IMR-90 (cell line): Measurements from ENCODE around the gene RBM10. TPM values are rescaled to one million over a fixed set of nuclear protein-coding genes. Genes with fewer than 3 reads are reported as not detected.

Experiments used
- ATAC-seq: fragments of 200-7000 bp; cut with Tn5 transposase; 2 replicates; pipeline ENCODE4 v1.9.1; 2020; ENCODE audit warnings: low read depth, mild to moderate bottlenecking, moderate library complexity
- BruUV-seq: library from RNA; stranded (reverse); fragments of 400-500 nt; replicated peaks from 2 replicates; lab custom pipeline; 2021; lab: Mats Ljungman, UMichigan
- CTCF ChIA-PET: fragments of 300-600 bp; formaldehyde crosslinking; extraction: SDS; loops from one replicate; lab custom pipeline; 2021; ENCODE audit warnings: antibody characterized with exemption; lab: Yijun Ruan, JAX
- POLR2A ChIA-PET: fragments of 300-600 bp; sonication (Branson Sonifier 250); formaldehyde crosslinking; loops from one replicate; lab custom pipeline; 2022; ENCODE audit warnings: antibody characterized with exemption; ENCODE audit not compliant: unreplicated experiment; lab: Charles Lee
- DNase-seq: peaks from one replicate; pipeline ENCODE4 v3.0.0; 2013
- H2AFZ ChIP-seq: replicated peaks from 2 replicates; pipeline ENCODE3; 2013; ENCODE audit warnings: low read length, mild to moderate bottlenecking; ENCODE audit not compliant: poor library complexity
- H2AK5ac ChIP-seq: 2 replicates; pipeline ENCODE4 v1.6.1; 2013; ENCODE audit warnings: low read depth, low read length, inconsistent platforms
- H2AK9ac ChIP-seq: replicated peaks from 2 replicates; pipeline ENCODE3; 2013; ENCODE audit warnings: mild to moderate bottlenecking, low read depth, low read length, moderate library complexity; ENCODE audit not compliant: poor library complexity
- H2BK120ac ChIP-seq: 2 replicates; pipeline ENCODE4 v1.6.1; 2013; ENCODE audit warnings: low read depth, low read length, inconsistent platforms
- H2BK15ac ChIP-seq: 3 replicates; pipeline ENCODE4 v1.6.1; 2013; ENCODE audit warnings: low read depth, low read length, inconsistent platforms
- H2BK20ac ChIP-seq: 2 replicates; pipeline ENCODE4 v1.6.1; 2013; ENCODE audit warnings: low read depth, mild to moderate bottlenecking, inconsistent platforms, low read length, moderate library complexity
- H2BK5ac ChIP-seq: 2 replicates; pipeline ENCODE4 v1.6.1; 2013; ENCODE audit warnings: mild to moderate bottlenecking, low read depth, low read length, inconsistent platforms; ENCODE audit not compliant: poor library complexity, severe bottlenecking
- H3K14ac ChIP-seq: replicated peaks from 2 replicates; pipeline ENCODE4 v1.6.1; 2013; ENCODE audit warnings: low read depth, low read length, inconsistent platforms
- H3K18ac ChIP-seq: 2 replicates; pipeline ENCODE4 v1.6.1; 2013; ENCODE audit warnings: low read depth, low read length, control low read depth
- H3K23ac ChIP-seq: 2 replicates; pipeline ENCODE4 v1.6.1; 2013; ENCODE audit warnings: low read depth, low read length, inconsistent platforms
- H3K27ac ChIP-seq: 2 replicates; pipeline ENCODE4 v1.5.1; 2013; ENCODE audit warnings: mild to moderate bottlenecking, control low read depth, low read length; ENCODE audit not compliant: insufficient read depth
- H3K27me3 ChIP-seq: 2 replicates; pipeline ENCODE4 v1.6.1; 2013; ENCODE audit warnings: low read length; ENCODE audit not compliant: control insufficient read depth, insufficient read depth
- H3K36me3 ChIP-seq: 2 replicates; pipeline ENCODE4 v1.6.1; 2013; ENCODE audit warnings: low read length, mixed read lengths; ENCODE audit not compliant: control insufficient read depth, insufficient read depth
- H3K4ac ChIP-seq: 2 replicates; pipeline ENCODE4 v1.6.1; 2013; ENCODE audit warnings: low read depth, low read length, inconsistent platforms
- H3K4me1 ChIP-seq: 2 replicates; pipeline ENCODE4 v1.6.1; 2013; ENCODE audit warnings: low read length, mixed read lengths; ENCODE audit not compliant: control insufficient read depth, insufficient read depth
- H3K4me2 ChIP-seq: 2 replicates; pipeline ENCODE4 v1.6.1; 2013; ENCODE audit warnings: low read depth, mild to moderate bottlenecking, control low read depth, low read length, moderate library complexity
- H3K4me3 ChIP-seq: 2 replicates; pipeline ENCODE4 v1.5.1; 2013; ENCODE audit warnings: low read depth, mild to moderate bottlenecking, control low read depth, low read length, moderate library complexity; ENCODE audit not compliant: insufficient read depth
- H3K56ac ChIP-seq: 2 replicates; pipeline ENCODE4 v1.6.1; 2013; ENCODE audit warnings: low read length, inconsistent platforms; ENCODE audit not compliant: insufficient read depth; ENCODE audit errors: extremely low read depth
- H3K79me1 ChIP-seq, 2 experiments: 2 replicates each; pipeline ENCODE4 v1.6.1; 2013; ENCODE audit warnings: low read length in 2 of 2, inconsistent platforms in 1 of 2, low read depth in 1 of 2
- H3K9ac ChIP-seq: 2 replicates; pipeline ENCODE4 v1.6.1; 2013; ENCODE audit warnings: low read depth, low read length, control low read depth
- H3K9me1 ChIP-seq: 2 replicates; pipeline ENCODE4 v1.6.1; 2013; ENCODE audit warnings: low read length, inconsistent platforms; ENCODE audit not compliant: insufficient read depth
- H3K9me3 ChIP-seq: 2 replicates; pipeline ENCODE4 v1.6.1; 2013; ENCODE audit warnings: low read length; ENCODE audit not compliant: control insufficient read depth, insufficient read depth
- H4K20me1 ChIP-seq: 2 replicates; pipeline ENCODE4 v1.6.1; 2013; ENCODE audit warnings: low read length, inconsistent platforms; ENCODE audit not compliant: insufficient read depth
- H4K5ac ChIP-seq: 2 replicates; pipeline ENCODE4 v1.6.1; 2013; ENCODE audit warnings: mild to moderate bottlenecking, low read depth, low read length, control low read depth
- H4K8ac ChIP-seq, 2 experiments: 2 replicates each; pipeline ENCODE4 v1.6.1; 2013; ENCODE audit warnings: low read depth in 2 of 2, low read length in 2 of 2, control low read depth in 1 of 2, inconsistent platforms in 1 of 2
- H4K91ac ChIP-seq: 2 replicates; pipeline ENCODE4 v1.6.1; 2013; ENCODE audit warnings: low read depth, low read length, inconsistent platforms; ENCODE audit not compliant: insufficient read depth
- BHLHE40 ChIP-seq: fragments of 150-350 bp; IDR thresholded peaks from 2 replicates; pipeline ENCODE4 v1.6.1; 2016; ENCODE audit warnings: mild to moderate bottlenecking, low read depth, low read length
- CTCF ChIP-seq: conservative IDR thresholded peaks from 2 replicates; pipeline ENCODE4 v1.5.1; 2012; ENCODE audit warnings: mild to moderate bottlenecking, low read depth, low read length, improper control_type of control experiment
- MAFK ChIP-seq: IDR thresholded peaks from 2 replicates; pipeline ENCODE4 v1.6.1; 2012; ENCODE audit warnings: low read depth, low read length, improper control_type of control experiment
- MAZ ChIP-seq: IDR thresholded peaks from 2 replicates; pipeline ENCODE4 v1.6.1; 2012; ENCODE audit warnings: low read depth, mild to moderate bottlenecking, low read length, improper control_type of control experiment, moderate library complexity, borderline replicate concordance
- MXI1 ChIP-seq: IDR thresholded peaks from 2 replicates; pipeline ENCODE4 v1.6.1; 2012; ENCODE audit warnings: low read depth, mild to moderate bottlenecking, low read length, moderate library complexity, borderline replicate concordance
- POLR2A ChIP-seq: IDR thresholded peaks from 2 replicates; pipeline ENCODE4 v1.6.1; 2012; ENCODE audit warnings: mild to moderate bottlenecking, low read depth, low read length
- RAD21 ChIP-seq: IDR thresholded peaks from 2 replicates; pipeline ENCODE4 v1.6.1; 2012; ENCODE audit warnings: low read length, improper control_type of control experiment
- RCOR1 ChIP-seq: IDR thresholded peaks from 2 replicates; pipeline ENCODE4 v1.6.1; 2012; ENCODE audit warnings: mild to moderate bottlenecking, low read length, improper control_type of control experiment; ENCODE audit not compliant: insufficient replicate concordance
- RFX5 ChIP-seq: IDR thresholded peaks from 2 replicates; pipeline ENCODE4 v1.8.0; 2012; ENCODE audit warnings: low read depth, mild to moderate bottlenecking, low read length, moderate library complexity
- USF2 ChIP-seq: fragments of 150-350 bp; IDR thresholded peaks from 2 replicates; pipeline ENCODE4 v1.6.1; 2017; ENCODE audit warnings: mild to moderate bottlenecking, antibody characterized with exemption, low read length, low read depth
- WGBS, 2 experiments: methylation state at CpG; one replicate each; pipeline versions ENCODE4 v1.1.5 to v1.1.7; 2013; ENCODE audit warnings: missing lambda C conversion rate in 2 of 2; ENCODE audit not compliant: insufficient read length in 1 of 2; ENCODE audit errors: extremely low coverage in 2 of 2; 5-methylcytosine and 5-hydroxymethylcytosine counted together
- dilution Hi-C: fragments of 300-500 bp; cut with HindIII; formaldehyde crosslinking; loops from one replicate; pipeline ENCODE4 v1.14.3; 2018; ENCODE audit warnings: low sequenced_read_pairs; ENCODE audit not compliant: unreplicated experiment
- in situ Hi-C: fragments of 300-500 bp; cut with MboI; formaldehyde crosslinking; loops from 3 replicates; pipeline ENCODE4 v1.14.3; 2019; ENCODE audit warnings: low sequenced_read_pairs, inconsistent platforms, mixed read lengths
- intact Hi-C: fragments of 100-400 bp; cut with micrococcal nuclease; formaldehyde crosslinking; loops from 2 replicates; pipeline ENCODE4 v1.10.0; 2022
- polyA plus RNA-seq, 3 experiments: library from polyadenylated mRNA; depleted of rRNA; stranded (reverse); fragments of >200 nt; gene quantifications; 2 replicates each; pipeline ENCODE4 v1.2.3, GENCODE V29; 2012; ENCODE audit warnings: low replicate concordance in 1 of 3
- total RNA-seq: library from RNA; depleted of rRNA; stranded (reverse); fragments of >200 nt; gene quantifications from 2 replicates; pipeline ENCODE4 v1.2.3, GENCODE V29; 2012

RBM10 gene
- total and polyA plus RNA-seq, 2 of the 4 experiments (the other 2 are of a cell fraction): 33.4 to 36.0 TPM

- TF ChIP-seq USF2: no peak
- no peak for TF ChIP-seq BHLHE40
Observed at GRCh38 chrX:47212381-47213293, 67.6 kb downstream of the RBM10 start (continued).

- ATAC-seq: no peak
Observed at GRCh38 chrX:47214435-47215077, 69.5 kb downstream of the RBM10 start.

More at GRCh38 chrX:47214435-47215077, 69.5 kb downstream of the RBM10 start:
- Histone ChIP-seq H4K20me1 (peaks cover 77% of the 10 kb centered on the region), H3K36me3 (peaks cover 60% of the 10 kb centered on the region), H3K56ac (no peak overlapping the region), H3K9me1 (peaks cover 12% of the 10 kb centered on the region; the same call in 1 of the 2 replicates), H3K23ac (no peak overlapping the region), H2BK5ac (no peak overlapping the region), H3K27ac (no peak overlapping the region), H2BK20ac (no peak overlapping the region), H2AK5ac (no peak overlapping the region), H3K9me3 (no peaks in the 10 kb centered on the region), H2BK15ac (no peak overlapping the region), H2BK120ac (no peak overlapping the region), H4K5ac (no peak overlapping the region), H4K8ac (no peak overlapping the region), H3K4me1 (peaks cover 5% of the 10 kb centered on the region; the same call in 1 of the 2 replicates), H2AFZ (no peak overlapping the region), H2AK9ac (no peak overlapping the region), H3K4me2 (no peak overlapping the region), H3K9ac (no peak overlapping the region), H4K91ac (no peak overlapping the region), H3K4me3 (no peak overlapping the region), H3K4ac (no peak overlapping the region), H3K79me1 (peaks cover 0 to 28% of the 10 kb centered on the region in 2 experiments; a peak in 2 of 4 replicates), H3K18ac (no peak overlapping the region), H3K27me3 (no peaks in the 10 kb centered on the region; the same call in 1 of the 2 replicates), H3K14ac (no peak overlapping the region)
- BruUV-seq: TSS peak; percentile 98
- ChIA-PET POLR2A (no interaction called here), CTCF (no interaction called here)
- dilution Hi-C loops: no loop called here
- TF ChIP-seq POLR2A: no peak
- no peak for TF ChIP-seq RFX5
- TF ChIP-seq MXI1: no peak
- TF ChIP-seq MAFK: no peak
- TF ChIP-seq CTCF: no peak
- no peak for TF ChIP-seq MAZ
- TF ChIP-seq USF2: no peak
- TF ChIP-seq RAD21: no peak
- no peak for TF ChIP-seq RCOR1
- no peak for DNase-seq
- in situ Hi-C loops: loop anchor here (25.0 kb wide), 1 partner anchor 423 kb away; the partner anchor contains the start of gene CFP
- intact Hi-C loops: no loop called here
- 97% methylated on average over 15 of the region's 20 CpGs; no CpG with 5 or more reads in 1 of the 2 experiments for WGBS, 2 experiments
